Measurements from ENCODE around the gene TENM4. TPM values are rescaled to one million over a fixed set of nuclear protein-coding genes. Genes with fewer than 3 reads are reported as not detected.

TENM4 gene
- total RNA-seq, 1 donor from 2014 or later: 11.9 TPM

- H3K9me3 ChIP-seq: no peaks in the 10 kb centered on the region
- no peaks in the 10 kb centered on the region for H3K36me3 ChIP-seq
- peak in 1 of 2 donors; percentile 25 for DNase-seq (ENCODE audit: low spot score in 2 of 2)
- no peaks in the 10 kb centered on the region for H3K27me3 ChIP-seq
- no peaks in the 10 kb centered on the region for H3K4me1 ChIP-seq
- H3K4me3 ChIP-seq: no peak overlapping the region
- TF ChIP-seq CTCF (IDR thresholded peaks at IDR 0.05): no peak
- H3K27ac ChIP-seq: no peak overlapping the region
- intact Hi-C loops (cut with DNase I): loop anchor here (5.0 kb wide), 2 partner anchors 49 to 429 kb away; no protein-coding TSS in a partner anchor
These were observed 792.6 kb downstream of the TENM4 start for GRCh38 chr11:78647986-78648875.

- Histone ChIP-seq H3K36me3 (no peaks in the 10 kb centered on the region), H3K4me3 (no peak overlapping the region), H3K4me1 (no peaks in the 10 kb centered on the region), H3K9me3 (no peaks in the 10 kb centered on the region), H3K27ac (no peak overlapping the region), H3K27me3 (no peaks in the 10 kb centered on the region)
- peak in 1 of 2 donors; percentile 30 for DNase-seq (ENCODE audit: low spot score in 2 of 2)
- intact Hi-C loops (cut with DNase I): loop anchor here (5.0 kb wide), 2 partner anchors 50 to 430 kb away; no protein-coding TSS in a partner anchor
- no peak for TF ChIP-seq CTCF (IDR thresholded peaks at IDR 0.05)
These were observed 793.4 kb downstream of the TENM4 start for GRCh38 chr11:78647266-78647915.

- Histone ChIP-seq H3K4me3 (no peak overlapping the region), H3K36me3 (no peaks in the 10 kb centered on the region), H3K27me3 (no peaks in the 10 kb centered on the region), H3K4me1 (no peaks in the 10 kb centered on the region), H3K27ac (no peak overlapping the region), H3K9me3 (no peaks in the 10 kb centered on the region)
- intact Hi-C loops (cut with DNase I): loop anchor here (5.0 kb wide), 2 partner anchors 51 to 431 kb away; no protein-coding TSS in a partner anchor
- TF ChIP-seq CTCF (IDR thresholded peaks at IDR 0.05): peak in 2 of 3 experiments; percentile 62 to 72
- DNase-seq (ENCODE audit: low spot score in 2 of 2): peak in 1 of 2 donors; percentile 64
These were observed 794.2 kb downstream of the TENM4 start for GRCh38 chr11:78646564-78647185.

GRCh38 chr11:78645226-78646202 lies 795.3 kb downstream of the TENM4 start:
- H3K36me3 ChIP-seq: no peaks in the 10 kb centered on the region
- TF ChIP-seq CTCF (IDR thresholded peaks at IDR 0.05): peak; percentile 87 to 97 (median 94)
- no peak overlapping the region for H3K27ac ChIP-seq
- H3K4me1 ChIP-seq: no peaks in the 10 kb centered on the region
- H3K27me3 ChIP-seq: no peaks in the 10 kb centered on the region
- intact Hi-C loops (cut with DNase I): loop anchor here (1.0 to 5.0 kb wide), 3 partner anchors 52 to 432 kb away; no protein-coding TSS in a partner anchor
- no peaks in the 10 kb centered on the region for H3K9me3 ChIP-seq
- peak in 1 of 2 donors; percentile 70 for DNase-seq (ENCODE audit: low spot score in 2 of 2)
- H3K4me3 ChIP-seq: no peak overlapping the region

GRCh38 chr11:78643676-78644056 lies 797.2 kb downstream of the TENM4 start:
- intact Hi-C loops (cut with DNase I): no loop called here
- H3K9me3 ChIP-seq: no peaks in the 10 kb centered on the region
- no peak for TF ChIP-seq CTCF (IDR thresholded peaks at IDR 0.05)
- no peak overlapping the region for H3K27ac ChIP-seq
- no peaks in the 10 kb centered on the region for H3K27me3 ChIP-seq
- no peaks in the 10 kb centered on the region for H3K4me1 ChIP-seq
- H3K4me3 ChIP-seq: no peak overlapping the region
- DNase-seq (ENCODE audit: low spot score in 2 of 2): no peak
- no peaks in the 10 kb centered on the region for H3K36me3 ChIP-seq
